ENCODE measurements around the gene PCDHA10. TPM values are rescaled to one million over a fixed set of nuclear protein-coding genes. Genes with fewer than 3 reads are reported as not detected.
"Not testable (repeated sequence)": the region's sequence is repeated elsewhere in the genome, so short reads cannot be mapped to it uniquely, and the experiment has no call there.

PCDHA10 gene
- total and polyA plus RNA-seq, 4 experiments from 2014 or later = not detected

DNA sequence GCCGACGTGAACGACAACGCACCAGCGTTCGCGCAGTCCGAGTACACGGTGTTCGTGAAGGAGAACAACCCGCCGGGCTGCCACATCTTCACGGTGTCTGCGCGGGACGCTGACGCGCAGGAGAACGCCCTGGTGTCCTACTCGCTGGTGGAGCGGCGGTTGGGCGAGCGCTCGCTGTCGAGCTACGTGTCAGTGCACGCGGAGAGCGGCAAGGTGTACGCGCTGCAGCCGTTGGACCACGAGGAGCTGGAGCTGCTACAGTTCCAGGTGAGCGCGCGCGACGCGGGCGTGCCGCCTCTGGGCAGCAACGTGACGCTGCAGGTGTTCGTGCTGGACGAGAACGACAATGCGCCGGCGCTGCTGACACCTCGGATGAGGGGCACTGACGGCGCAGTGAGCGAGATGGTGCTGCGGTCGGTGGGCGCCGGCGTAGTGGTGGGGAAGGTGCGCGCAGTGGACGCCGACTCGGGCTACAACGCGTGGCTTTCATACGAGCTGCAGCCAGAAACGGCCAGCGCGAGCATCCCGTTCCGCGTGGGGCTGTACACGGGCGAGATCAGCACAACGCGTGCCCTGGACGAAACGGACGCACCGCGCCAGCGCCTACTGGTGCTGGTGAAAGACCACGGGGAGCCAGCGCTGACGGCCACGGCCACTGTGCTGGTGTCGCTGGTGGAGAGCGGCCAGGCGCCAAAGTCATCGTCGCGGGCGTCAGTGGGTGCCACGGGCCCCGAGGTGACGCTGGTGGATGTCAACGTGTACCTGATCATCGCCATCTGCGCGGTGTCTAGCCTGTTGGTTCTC lies 5.7 kb upstream of the PCDHA10 start:
- H3K27ac ChIP-seq (ENCODE audit: low read depth, low read length); H3K4me3 ChIP-seq (ENCODE audit: low read length in 2 of 2); H3K4me1 ChIP-seq (ENCODE audit: insufficient read depth, low read length); DNase-seq; intact Hi-C loops (cut with micrococcal nuclease); H3K4me3 Mint-ChIP-seq; H3K9me3 ChIP-seq (ENCODE audit: control insufficient read depth in 1 of 2, low read length in 2 of 2); H3K4me1 Mint-ChIP-seq; H3K27me3 ChIP-seq (ENCODE audit: insufficient read depth, low read length); CTCF ChIA-PET (ENCODE audit: partially characterized antibody); POLR2A ChIA-PET (ENCODE audit: partially characterized antibody); H3K36me3 Mint-ChIP-seq; H3K36me3 ChIP-seq (ENCODE audit: insufficient read depth, low read length); H3K27ac Mint-ChIP-seq: not testable (repeated sequence)
- peaks cover 5 to 34% (median 8%) of the 10 kb centered on the region in 8 donors for H3K9me3 Mint-ChIP-seq
- peaks cover 13 to 17% of the 10 kb centered on the region in 2 donors for H3K27me3 Mint-ChIP-seq

- POLR2A ChIA-PET (ENCODE audit: partially characterized antibody) = no interaction called here
- Histone ChIP-seq H3K27ac (ENCODE audit: low read depth, low read length) (no peak overlapping the region), H3K36me3 (ENCODE audit: insufficient read depth, low read length) (no peaks in the 10 kb centered on the region), H3K27me3 (ENCODE audit: insufficient read depth, low read length) (no peaks in the 10 kb centered on the region), H3K9me3 (ENCODE audit: control insufficient read depth in 1 of 2, low read length in 2 of 2) (no peaks in the 10 kb centered on the region), H3K4me1 (ENCODE audit: insufficient read depth, low read length) (no peaks in the 10 kb centered on the region), H3K4me3 (ENCODE audit: low read length in 2 of 2) (no peak overlapping the region)
- DNase-seq = no peak
- peaks cover 7 to 40% (median 21%) of the 10 kb centered on the region in 8 donors for H3K9me3 Mint-ChIP-seq
- H3K4me1 Mint-ChIP-seq = no peaks in the 10 kb centered on the region
- intact Hi-C loops (cut with micrococcal nuclease) = no loop called here
- CTCF ChIA-PET (ENCODE audit: partially characterized antibody) = no interaction called here
- H3K36me3 Mint-ChIP-seq = no peaks in the 10 kb centered on the region
- peak overlapping the region in 1 of 7 donors; percentile 17 for H3K27ac Mint-ChIP-seq
- H3K27me3 Mint-ChIP-seq = peaks cover 6 to 13% of the 10 kb centered on the region in 2 donors
- no peak overlapping the region for H3K4me3 Mint-ChIP-seq
Observed at GRCh38 chr5:140857177-140857986, 1.7 kb downstream of the PCDHA10 start.

- no peak overlapping the region for H3K27ac ChIP-seq (ENCODE audit: low read depth, low read length)
- no peaks in the 10 kb centered on the region for H3K9me3 ChIP-seq (ENCODE audit: control insufficient read depth in 1 of 2, low read length in 2 of 2)
- no peaks in the 10 kb centered on the region for H3K27me3 ChIP-seq (ENCODE audit: insufficient read depth, low read length)
- Mint-ChIP-seq H3K27me3 (peaks cover 4 to 13% of the 10 kb centered on the region in 2 donors), H3K27ac (peak overlapping the region in 1 of 7 donors; percentile 17), H3K4me3 (no peak overlapping the region), H3K9me3 (peaks cover 7 to 40% (median 21%) of the 10 kb centered on the region in 8 donors), H3K36me3 (no peaks in the 10 kb centered on the region), H3K4me1 (no peaks in the 10 kb centered on the region)
- H3K4me1 ChIP-seq (ENCODE audit: insufficient read depth, low read length) = no peaks in the 10 kb centered on the region
- no peak for DNase-seq
- POLR2A ChIA-PET (ENCODE audit: partially characterized antibody) = no interaction called here
- no peak overlapping the region for H3K4me3 ChIP-seq (ENCODE audit: low read length in 2 of 2)
- CTCF ChIA-PET (ENCODE audit: partially characterized antibody) = no interaction called here
- no peaks in the 10 kb centered on the region for H3K36me3 ChIP-seq (ENCODE audit: insufficient read depth, low read length)
- intact Hi-C loops (cut with micrococcal nuclease) = no loop called here
Observed at GRCh38 chr5:140857987-140858240, 2.2 kb downstream of the PCDHA10 start.

DNA sequence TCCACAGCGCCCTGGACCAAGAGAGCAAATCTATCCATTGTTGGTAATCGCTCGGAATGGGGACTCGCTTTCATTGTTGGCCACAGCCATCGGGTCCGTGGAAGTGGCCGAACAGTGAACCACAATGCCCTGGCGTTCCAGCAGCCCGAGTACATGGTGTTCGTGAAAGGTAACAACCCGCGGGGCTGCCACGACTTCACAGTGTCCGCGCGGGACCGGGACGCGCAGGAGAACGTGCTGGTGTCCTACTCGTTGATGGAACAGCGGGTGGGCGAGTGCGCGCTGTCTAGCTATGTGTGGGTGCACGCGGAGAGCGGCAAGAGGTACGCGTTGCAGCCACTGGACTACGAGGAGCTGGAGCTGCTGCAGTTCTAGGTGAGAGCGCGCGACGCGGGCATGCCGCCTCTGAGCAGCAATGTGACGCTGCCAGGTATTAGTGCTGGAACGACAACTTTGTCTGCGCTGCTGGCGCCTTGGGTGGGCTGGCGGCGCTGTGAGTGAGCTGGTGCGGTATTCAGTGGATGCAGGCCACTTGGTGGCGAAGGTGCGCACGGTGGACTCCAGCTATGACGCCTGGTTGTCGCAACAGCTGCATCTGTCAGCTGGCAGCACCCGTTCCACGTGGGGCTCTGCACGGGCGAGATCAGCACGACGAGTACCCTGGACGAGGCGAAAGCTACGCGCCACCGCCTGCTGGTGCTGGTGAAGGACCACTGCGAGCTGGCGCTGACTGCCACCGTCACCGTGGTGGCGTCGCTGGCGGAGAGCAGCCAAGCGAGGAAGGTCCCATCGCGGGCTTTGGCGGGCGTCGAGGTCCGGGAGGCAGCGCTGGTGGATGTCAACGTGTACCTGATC lies 7.0 kb downstream of the PCDHA10 start:
- no peaks in the 10 kb centered on the region for H3K4me1 Mint-ChIP-seq
- CTCF ChIA-PET (ENCODE audit: partially characterized antibody) = no interaction called here
- intact Hi-C loops (cut with micrococcal nuclease) = no loop called here
- Histone ChIP-seq H3K27me3 (ENCODE audit: insufficient read depth, low read length) (no peaks in the 10 kb centered on the region), H3K4me1 (ENCODE audit: insufficient read depth, low read length) (no peaks in the 10 kb centered on the region), H3K36me3 (ENCODE audit: insufficient read depth, low read length) (no peaks in the 10 kb centered on the region), H3K9me3 (ENCODE audit: control insufficient read depth in 1 of 2, low read length in 2 of 2) (no peaks in the 10 kb centered on the region), H3K4me3 (ENCODE audit: low read length in 2 of 2) (no peak overlapping the region), H3K27ac (ENCODE audit: low read depth, low read length) (no peak overlapping the region)
- POLR2A ChIA-PET (ENCODE audit: partially characterized antibody) = no interaction called here
- H3K4me3 Mint-ChIP-seq = no peak overlapping the region
- peaks cover 7 to 9% of the 10 kb centered on the region in 2 donors for H3K27me3 Mint-ChIP-seq
- H3K27ac Mint-ChIP-seq = no peak overlapping the region
- no peaks in the 10 kb centered on the region for H3K36me3 Mint-ChIP-seq
- peaks cover 0 to 28% (median 17%) of the 10 kb centered on the region in 8 donors for H3K9me3 Mint-ChIP-seq
- no peak for DNase-seq

DNA sequence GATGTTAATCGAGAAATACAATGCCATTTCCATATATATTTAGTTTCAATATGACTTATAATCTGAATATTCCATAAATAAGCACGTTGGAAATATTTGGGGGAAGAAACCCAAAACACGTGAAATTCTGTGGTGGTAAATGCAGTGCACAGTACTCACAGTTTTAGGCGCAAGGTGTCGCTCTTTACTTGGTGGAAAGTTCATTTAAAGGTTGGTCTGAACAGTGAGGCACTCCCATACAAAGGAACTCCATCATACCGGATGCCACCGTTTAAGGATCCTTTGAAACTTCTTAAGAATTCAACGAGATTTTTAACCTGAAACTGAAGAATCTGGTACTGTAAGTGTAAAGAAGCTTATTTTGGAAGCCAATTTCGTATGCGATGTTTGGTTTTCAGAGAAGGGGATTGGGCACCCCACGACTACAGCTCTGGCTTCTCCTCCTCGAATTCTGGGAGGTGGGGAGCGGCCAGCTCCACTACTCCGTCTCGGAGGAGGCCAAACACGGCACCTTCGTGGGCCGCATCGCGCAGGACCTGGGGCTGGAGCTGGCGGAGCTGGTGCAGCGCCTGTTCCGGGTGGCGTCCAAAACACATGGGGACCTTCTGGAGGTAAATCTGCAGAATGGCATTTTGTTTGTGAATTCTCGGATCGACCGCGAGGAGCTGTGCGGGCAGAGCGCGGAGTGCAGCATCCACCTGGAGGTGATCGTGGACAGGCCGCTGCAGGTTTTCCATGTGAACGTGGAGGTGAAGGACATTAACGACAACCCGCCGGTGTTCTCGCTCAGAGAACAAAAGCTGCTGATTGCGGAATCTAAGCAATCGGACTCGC lies 13.2 kb downstream of the PCDHA10 start, which contains the start of gene PCDHA11:
Gene PCDHA11, plus strand, starts transcription at position 237 of the 834 bp plus-strand sequence. Its CDS starts 147 bp downstream, at position 384.
- Mint-ChIP-seq H3K36me3 (no peaks in the 10 kb centered on the region), H3K27me3 (peaks cover 8 to 13% of the 10 kb centered on the region in 2 donors), H3K4me3 (peak within 1 kb of the TSS in 2 of 8 donors; percentile 5 to 13), H3K9me3 (peaks cover 0 to 38% (median 19%) of the 10 kb centered on the region in 8 donors), H3K4me1 (peaks cover 0 to 3% (median 0%) of the 10 kb centered on the region in 4 donors), H3K27ac (no peak within 1 kb of the TSS)
- H3K4me3 ChIP-seq (ENCODE audit: low read length in 2 of 2) = no peak within 1 kb of the TSS
- DNase-seq = no peak
- H3K9me3 ChIP-seq (ENCODE audit: control insufficient read depth in 1 of 2, low read length in 2 of 2) = no peaks in the 10 kb centered on the region
- H3K36me3 ChIP-seq (ENCODE audit: insufficient read depth, low read length) = no peaks in the 10 kb centered on the region
- no peaks in the 10 kb centered on the region for H3K27me3 ChIP-seq (ENCODE audit: insufficient read depth, low read length)
- ChIA-PET POLR2A (ENCODE audit: partially characterized antibody) (no interaction called here), CTCF (ENCODE audit: partially characterized antibody) (no interaction called here)
- intact Hi-C loops (cut with micrococcal nuclease) = no loop called here
- no peaks in the 10 kb centered on the region for H3K4me1 ChIP-seq (ENCODE audit: insufficient read depth, low read length)
- no peak within 1 kb of the TSS for H3K27ac ChIP-seq (ENCODE audit: low read depth, low read length)

DNA sequence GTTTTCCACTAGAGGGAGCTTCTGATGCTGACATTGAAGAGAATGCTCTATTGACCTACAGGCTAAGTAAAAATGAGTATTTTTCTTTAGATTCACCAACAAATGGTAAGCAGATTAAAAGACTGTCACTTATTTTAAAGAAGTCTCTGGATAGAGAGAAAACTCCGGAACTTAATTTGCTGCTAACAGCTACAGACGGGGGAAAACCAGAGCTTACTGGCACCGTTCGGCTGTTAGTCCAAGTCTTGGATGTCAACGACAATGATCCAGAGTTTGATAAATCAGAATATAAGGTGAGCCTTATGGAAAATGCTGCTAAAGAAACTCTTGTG lies 13.8 kb downstream of the PCDHA10 start:
- peaks cover 3 to 40% (median 21%) of the 10 kb centered on the region in 8 donors for H3K9me3 Mint-ChIP-seq
- H3K4me3 ChIP-seq (ENCODE audit: low read length in 2 of 2) = no peak overlapping the region
- peaks cover 11 to 17% of the 10 kb centered on the region in 2 donors for H3K27me3 Mint-ChIP-seq
- intact Hi-C loops (cut with micrococcal nuclease) = no loop called here
- H3K36me3 Mint-ChIP-seq = no peaks in the 10 kb centered on the region
- DNase-seq = no peak
- H3K4me1 Mint-ChIP-seq = peaks cover 0 to 3% (median 0%) of the 10 kb centered on the region in 4 donors
- no peak overlapping the region for H3K27ac ChIP-seq (ENCODE audit: low read depth, low read length)
- no peaks in the 10 kb centered on the region for H3K4me1 ChIP-seq (ENCODE audit: insufficient read depth, low read length)
- H3K36me3 ChIP-seq (ENCODE audit: insufficient read depth, low read length) = no peaks in the 10 kb centered on the region
- ChIA-PET POLR2A (ENCODE audit: partially characterized antibody) (interaction anchor here (0.6 kb wide), 1 partner anchor 10 kb away, joined by 3 read pairs; no protein-coding TSS in a partner anchor), CTCF (ENCODE audit: partially characterized antibody) (no interaction called here)
- no peak overlapping the region for H3K27ac Mint-ChIP-seq
- no peaks in the 10 kb centered on the region for H3K9me3 ChIP-seq (ENCODE audit: control insufficient read depth in 1 of 2, low read length in 2 of 2)
- H3K27me3 ChIP-seq (ENCODE audit: insufficient read depth, low read length) = no peaks in the 10 kb centered on the region
- H3K4me3 Mint-ChIP-seq = no peak overlapping the region

Data from CD4-positive, alpha-beta memory T cell (primary cell).